Parathyroid adenoma (tissue), 2 donors: ENCODE measurements around the gene HERC3.
A peak's percentile ranks its signal among the peaks of the same experiment; 100 is the strongest.

Source experiments
- H2AFZ ChIP-seq: fragments of 300-600 bp; sonication (generic); one replicate; pipeline ENCODE4 v1.7.0; 2017; ENCODE audit warnings: antibody characterized with exemption, mild to moderate bottlenecking
- H3K27ac ChIP-seq: fragments of 300-600 bp; sonication (generic); one replicate; pipeline ENCODE4 v1.7.0; 2017
- H3K27me3 ChIP-seq: fragments of 300-600 bp; sonication (generic); one replicate; pipeline ENCODE4 v1.7.0; 2017; ENCODE audit warnings: low read length; ENCODE audit not compliant: control insufficient read depth, insufficient read depth
- H3K36me3 ChIP-seq: fragments of 300-600 bp; sonication (generic); one replicate; pipeline ENCODE4 v1.7.0; 2017; ENCODE audit warnings: low read length; ENCODE audit not compliant: control insufficient read depth, insufficient read depth
- H3K4me1 ChIP-seq: fragments of 300-600 bp; sonication (generic); one replicate; pipeline ENCODE4 v1.7.0; 2017; ENCODE audit warnings: control low read depth
- H3K4me2 ChIP-seq: fragments of 300-600 bp; sonication (generic); one replicate; pipeline ENCODE4 v1.7.0; 2017; ENCODE audit warnings: low read length
- H3K4me3 ChIP-seq: fragments of 300-600 bp; sonication (generic); one replicate; pipeline ENCODE4 v1.7.0; 2017; ENCODE audit warnings: low read depth, low read length
- H3K79me2 ChIP-seq: fragments of 300-600 bp; sonication (generic); one replicate; pipeline ENCODE4 v1.7.0; 2017; ENCODE audit warnings: control low read depth
- H3K9ac ChIP-seq: fragments of 300-600 bp; sonication (generic); one replicate; pipeline ENCODE4 v1.7.0; 2017; ENCODE audit warnings: mild to moderate bottlenecking
- H3K9me3 ChIP-seq: fragments of 300-600 bp; sonication (generic); one replicate; pipeline ENCODE4 v1.7.0; 2017; ENCODE audit warnings: low read length; ENCODE audit not compliant: control insufficient read depth
- CTCF ChIP-seq: fragments of 300-600 bp; sonication (generic); IDR thresholded peaks from one replicate; pipeline ENCODE4 v1.7.0; 2017; ENCODE audit warnings: antibody characterized with exemption, mild to moderate bottlenecking
- donor health status: primary hyperparathyroidism.

HERC3 gene

GRCh38 chr4:88753658-88754571, 161.6 kb downstream of the HERC3 start:
- no peaks in the 10 kb centered on the region for H3K27me3 ChIP-seq
- no peak for TF ChIP-seq CTCF
- no peak overlapping the region for H3K9ac ChIP-seq
- H3K79me2 ChIP-seq, result peaks cover 3% of the 10 kb centered on the region
- peak overlapping the region; percentile 12 for H3K4me3 ChIP-seq
- no peak overlapping the region for H2AFZ ChIP-seq
- H3K4me2 ChIP-seq, result peak overlapping the region; percentile 3
- H3K4me1 ChIP-seq, result peaks cover 13% of the 10 kb centered on the region
- H3K27ac ChIP-seq, result no peak overlapping the region
- no peaks in the 10 kb centered on the region for H3K36me3 ChIP-seq
- H3K9me3 ChIP-seq, result no peaks in the 10 kb centered on the region

- Histone ChIP-seq H3K9me3 (no peaks in the 10 kb centered on the region), H3K27ac (no peak overlapping the region), H3K79me2 (peaks cover 3% of the 10 kb centered on the region), H3K9ac (no peak overlapping the region), H3K27me3 (no peaks in the 10 kb centered on the region), H2AFZ (no peak overlapping the region), H3K36me3 (no peaks in the 10 kb centered on the region), H3K4me1 (peaks cover 13% of the 10 kb centered on the region), H3K4me3 (no peak overlapping the region), H3K4me2 (no peak overlapping the region)
- no peak for TF ChIP-seq CTCF
Measured at GRCh38 chr4:88754796-88755195, 162.5 kb downstream of the HERC3 start.

GRCh38 chr4:88755454-88755853, 163.2 kb downstream of the HERC3 start:
- H3K27ac ChIP-seq, result no peak overlapping the region

GRCh38 chr4:88756149-88756548, 163.9 kb downstream of the HERC3 start:
- H3K4me1 ChIP-seq, result peaks cover 13% of the 10 kb centered on the region

More at GRCh38 chr4:88755454-88755853, 163.2 kb downstream of the HERC3 start:
- TF ChIP-seq CTCF, result no peak
- no peak overlapping the region for H2AFZ ChIP-seq
- no peaks in the 10 kb centered on the region for H3K9me3 ChIP-seq
- H3K36me3 ChIP-seq, result no peaks in the 10 kb centered on the region
- peaks cover 3% of the 10 kb centered on the region for H3K79me2 ChIP-seq
- peaks cover 13% of the 10 kb centered on the region for H3K4me1 ChIP-seq
- H3K27me3 ChIP-seq, result no peaks in the 10 kb centered on the region
- no peak overlapping the region for H3K4me2 ChIP-seq
- H3K9ac ChIP-seq, result no peak overlapping the region
- H3K4me3 ChIP-seq, result no peak overlapping the region

More at GRCh38 chr4:88756149-88756548, 163.9 kb downstream of the HERC3 start:
- no peak overlapping the region for H3K9ac ChIP-seq
- H3K79me2 ChIP-seq, result peaks cover 3% of the 10 kb centered on the region
- no peaks in the 10 kb centered on the region for H3K9me3 ChIP-seq
- no peak for TF ChIP-seq CTCF
- H3K27ac ChIP-seq, result no peak overlapping the region
- H3K4me2 ChIP-seq, result no peak overlapping the region
- no peak overlapping the region for H3K4me3 ChIP-seq
- no peak overlapping the region for H2AFZ ChIP-seq
- H3K27me3 ChIP-seq, result no peaks in the 10 kb centered on the region
- H3K36me3 ChIP-seq, result no peaks in the 10 kb centered on the region
